ENCODE measurements around the gene SLC5A11.

DNA sequence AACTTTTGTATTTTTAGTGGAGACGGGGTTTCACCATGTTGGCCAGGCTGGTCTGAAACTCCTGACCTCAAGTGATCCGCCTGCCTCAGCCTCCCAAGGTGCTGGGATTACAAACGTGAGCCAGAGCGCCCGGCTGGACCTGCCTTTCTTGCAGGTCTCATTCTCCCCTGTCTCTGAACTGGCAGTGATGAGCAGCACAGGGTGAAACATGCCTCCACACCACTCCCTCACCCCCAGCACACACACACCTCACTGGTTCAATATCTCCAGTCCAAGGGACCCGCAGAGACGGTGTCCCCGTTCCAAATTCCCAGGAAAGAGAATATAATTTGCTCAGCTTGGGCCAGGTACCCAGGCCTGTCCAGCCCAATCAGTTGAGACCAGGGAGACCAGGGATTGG lies 23.3 kb downstream of the SLC5A11 start:
- no peak for TF ChIP-seq POLR2A (IDR thresholded peaks at IDR 0.05)
- TF ChIP-seq, protein P1, sequence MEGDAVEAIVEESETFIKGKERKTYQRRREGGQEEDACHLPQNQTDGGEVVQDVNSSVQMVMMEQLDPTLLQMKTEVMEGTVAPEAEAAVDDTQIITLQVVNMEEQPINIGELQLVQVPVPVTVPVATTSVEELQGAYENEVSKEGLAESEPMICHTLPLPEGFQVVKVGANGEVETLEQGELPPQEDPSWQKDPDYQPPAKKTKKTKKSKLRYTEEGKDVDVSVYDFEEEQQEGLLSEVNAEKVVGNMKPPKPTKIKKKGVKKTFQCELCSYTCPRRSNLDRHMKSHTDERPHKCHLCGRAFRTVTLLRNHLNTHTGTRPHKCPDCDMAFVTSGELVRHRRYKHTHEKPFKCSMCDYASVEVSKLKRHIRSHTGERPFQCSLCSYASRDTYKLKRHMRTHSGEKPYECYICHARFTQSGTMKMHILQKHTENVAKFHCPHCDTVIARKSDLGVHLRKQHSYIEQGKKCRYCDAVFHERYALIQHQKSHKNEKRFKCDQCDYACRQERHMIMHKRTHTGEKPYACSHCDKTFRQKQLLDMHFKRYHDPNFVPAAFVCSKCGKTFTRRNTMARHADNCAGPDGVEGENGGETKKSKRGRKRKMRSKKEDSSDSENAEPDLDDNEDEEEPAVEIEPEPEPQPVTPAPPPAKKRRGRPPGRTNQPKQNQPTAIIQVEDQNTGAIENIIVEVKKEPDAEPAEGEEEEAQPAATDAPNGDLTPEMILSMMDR (IDR thresholded peaks at IDR 0.05) = no peak
